GM18519 (cell line): ENCODE results near the gene TTC28.

Source experiments
- ATAC-seq: cut with Tn5 transposase; IDR thresholded peaks from one replicate; pipeline ENCODE4 v1.9.1; 2021; ENCODE audit warnings: mild to moderate bottlenecking, moderate library complexity; ENCODE audit not compliant: unreplicated experiment, low FRiP score

Gene TTC28

GRCh38 chr22:28002863-28003565 is 676.6 kb downstream of the TTC28 start:
- ATAC-seq: no peak

GRCh38 chr22:28002181-28002700 is 677.4 kb downstream of the TTC28 start:
- ATAC-seq: no peak

- no peak for ATAC-seq
These were observed 678.3 kb downstream of the TTC28 start for GRCh38 chr22:28001171-28001835.

GRCh38 chr22:28000361-28000760 is 679.3 kb downstream of the TTC28 start:
- ATAC-seq: no peak

- no peak for ATAC-seq
These were observed 679.8 kb downstream of the TTC28 start for GRCh38 chr22:27999876-28000275.

GRCh38 chr22:27998511-27999410 is 680.9 kb downstream of the TTC28 start:
- ATAC-seq: no peak

GRCh38 chr22:27997538-27997937 is 682.1 kb downstream of the TTC28 start:
- no peak for ATAC-seq

GRCh38 chr22:27996981-27997380 is 682.7 kb downstream of the TTC28 start:
- ATAC-seq: no peak

GRCh38 chr22:27996529-27996925 is 683.1 kb downstream of the TTC28 start:
- no peak for ATAC-seq

- no peak for ATAC-seq
These were observed 683.7 kb downstream of the TTC28 start for GRCh38 chr22:27995801-27996528.

GRCh38 chr22:27994481-27995331 is 684.9 kb downstream of the TTC28 start:
- no peak for ATAC-seq

- no peak for ATAC-seq
These were observed 685.8 kb downstream of the TTC28 start for GRCh38 chr22:27993774-27994350.

- no peak for ATAC-seq
These were observed 686.4 kb downstream of the TTC28 start for GRCh38 chr22:27993201-27993635.

GRCh38 chr22:27992294-27993165 is 687.1 kb downstream of the TTC28 start:
- ATAC-seq: no peak

GRCh38 chr22:27991586-27992293 is 687.9 kb downstream of the TTC28 start:
- ATAC-seq: no peak

- ATAC-seq: no peak
These were observed 688.8 kb downstream of the TTC28 start for GRCh38 chr22:27990879-27991278.

GRCh38 chr22:27990451-27990840 is 689.2 kb downstream of the TTC28 start:
- ATAC-seq: no peak
